GM18867 (cell line): ENCODE data around the gene CCDC8.
"Not testable (repeated sequence)": the region's sequence is repeated elsewhere in the genome, so short reads cannot be mapped to it uniquely, and the experiment has no call there.

Experiments used
- ATAC-seq: cut with Tn5 transposase; IDR thresholded peaks from one replicate; pipeline ENCODE4 v1.9.1; 2021; ENCODE audit warnings: mild to moderate bottlenecking, moderate library complexity; ENCODE audit not compliant: unreplicated experiment

CCDC8 gene

DNA sequence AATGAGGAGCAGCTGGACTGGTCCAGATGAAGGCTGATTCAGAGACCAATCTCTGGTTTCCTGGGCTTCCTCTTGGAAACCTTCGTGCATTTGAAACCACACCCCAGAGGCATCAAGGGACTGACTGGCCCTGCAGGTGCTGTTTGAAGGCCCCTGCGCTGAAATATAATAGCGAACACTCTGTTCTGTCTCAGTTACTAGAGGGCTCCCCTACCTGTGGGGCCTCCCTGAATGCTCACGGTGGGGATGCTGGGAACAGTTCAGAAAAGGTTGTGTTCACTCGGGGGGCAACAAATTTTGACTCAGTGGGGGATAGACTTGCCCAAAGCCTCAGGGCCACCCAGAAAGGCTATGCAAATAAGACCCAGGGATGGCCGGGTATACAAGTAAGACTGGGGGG, 6.4 kb downstream of the CCDC8 start:
- ATAC-seq, result no peak

DNA sequence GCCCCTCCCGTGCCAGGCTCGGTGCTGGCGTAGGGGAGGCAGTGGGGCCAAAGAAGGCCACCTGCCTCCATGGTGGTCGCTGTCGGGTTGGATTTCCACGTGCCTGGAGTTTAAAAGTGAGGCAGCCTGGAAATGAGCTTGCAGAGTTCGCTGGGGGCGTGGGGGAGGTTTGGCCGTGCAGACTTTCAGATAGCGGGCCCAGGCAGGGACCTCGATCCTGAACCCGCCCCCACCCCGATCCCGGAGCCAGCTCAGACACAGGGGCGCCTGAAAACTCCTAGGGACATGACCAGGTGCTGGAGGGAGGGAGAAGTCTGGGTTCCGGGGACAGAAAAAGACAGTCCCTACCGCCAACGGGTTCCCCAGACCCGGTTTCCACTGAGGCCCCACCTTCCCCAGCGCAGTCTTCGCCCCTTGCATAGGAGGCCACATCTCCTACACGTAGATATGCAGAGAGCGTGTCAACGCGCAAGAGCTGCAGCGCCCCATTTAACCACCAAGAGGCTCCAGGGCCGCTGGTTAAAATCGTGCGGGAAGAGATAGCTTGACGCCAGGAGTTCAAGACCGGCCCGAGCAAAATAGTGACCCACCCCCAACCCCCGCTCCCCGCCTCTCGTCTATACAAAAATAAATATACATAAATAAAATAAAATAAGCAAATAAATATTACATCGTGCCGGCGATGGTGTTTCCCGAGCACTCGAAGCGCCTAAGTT, 8.5 kb downstream of the CCDC8 start:
- ATAC-seq, result no peak

DNA sequence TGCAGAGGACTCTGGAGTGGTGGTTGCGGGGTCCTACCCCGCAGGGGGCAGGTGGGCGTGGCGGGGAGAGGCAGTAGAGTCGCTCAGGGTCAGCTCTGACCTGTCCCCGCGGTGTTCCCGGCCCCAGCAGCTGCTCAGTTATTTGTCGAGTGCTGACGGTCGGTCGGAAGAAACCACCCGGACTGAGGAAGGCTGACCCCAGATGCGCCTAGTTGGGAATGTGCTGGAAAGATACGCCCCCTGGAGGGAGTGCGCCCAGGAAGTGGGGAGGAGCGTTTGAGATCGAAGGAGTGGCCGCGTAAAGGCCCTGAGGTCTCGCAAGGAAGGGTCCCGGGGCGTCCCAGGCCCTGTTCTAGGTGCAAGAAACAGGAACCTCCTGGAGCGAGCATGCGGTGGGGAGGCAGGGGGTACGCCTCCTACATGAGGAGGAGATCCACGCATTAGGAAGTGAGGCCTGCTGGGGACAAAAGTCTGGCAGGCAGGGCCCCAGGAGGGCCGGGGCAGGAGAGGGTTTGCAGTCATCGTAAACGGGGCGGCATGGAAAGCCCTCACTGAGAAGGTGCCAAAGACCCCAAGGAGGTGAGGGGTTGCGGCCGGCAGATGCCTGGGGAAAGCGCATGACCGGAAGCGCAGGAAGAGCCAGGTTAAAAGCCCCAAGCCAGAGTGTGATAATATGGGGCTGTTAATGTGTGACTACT, 9.2 kb downstream of the CCDC8 start:
- ATAC-seq, result no peak

GRCh38 chr19:46402725-46403124, 10.6 kb downstream of the CCDC8 start:
- ATAC-seq, result no peak

- not testable (repeated sequence) for ATAC-seq
These were observed 15.4 kb downstream of the CCDC8 start for GRCh38 chr19:46397801-46398479.

- ATAC-seq, result no peak
These were observed 19.0 kb downstream of the CCDC8 start for GRCh38 chr19:46394402-46394797.

- ATAC-seq, result no peak
These were observed 19.6 kb downstream of the CCDC8 start for GRCh38 chr19:46393456-46394401.

GRCh38 chr19:46392837-46393236, 20.5 kb downstream of the CCDC8 start:
- no peak for ATAC-seq

DNA sequence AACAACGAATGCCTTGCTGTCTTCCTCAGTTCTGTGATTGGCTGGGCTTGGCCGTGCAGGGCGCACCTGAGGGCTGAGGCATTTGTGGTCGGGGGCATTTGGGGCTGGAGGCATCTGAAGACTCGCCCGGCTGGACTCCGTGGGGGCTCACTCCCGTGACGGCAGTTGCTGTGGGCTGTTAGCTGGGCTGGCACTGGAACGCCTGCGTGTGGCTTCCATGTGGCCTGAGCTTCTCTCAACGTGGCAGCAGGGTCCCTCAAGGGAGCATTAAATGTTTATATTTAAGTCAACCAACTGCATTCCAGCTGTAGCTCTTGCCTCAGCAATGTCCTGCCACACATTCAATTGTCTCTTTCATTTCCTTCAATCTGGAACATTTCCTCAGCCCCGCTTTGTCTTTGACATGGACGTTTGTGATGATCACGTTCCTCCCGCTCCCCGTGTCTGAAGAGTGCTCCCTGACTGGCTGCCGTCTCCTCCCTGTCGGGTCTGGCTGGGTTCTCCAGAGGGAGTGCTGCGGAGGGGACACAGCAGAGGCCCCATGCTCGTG, 21.0 kb downstream of the CCDC8 start:
- no peak for ATAC-seq

- no peak for ATAC-seq
These were observed 21.8 kb downstream of the CCDC8 start for GRCh38 chr19:46391296-46392251.

GRCh38 chr19:46390866-46391265, 22.5 kb downstream of the CCDC8 start:
- ATAC-seq, result no peak

GRCh38 chr19:46390121-46390858, 23.1 kb downstream of the CCDC8 start:
- ATAC-seq, result no peak

GRCh38 chr19:46388311-46389095, 24.9 kb downstream of the CCDC8 start:
- ATAC-seq, result no peak

DNA sequence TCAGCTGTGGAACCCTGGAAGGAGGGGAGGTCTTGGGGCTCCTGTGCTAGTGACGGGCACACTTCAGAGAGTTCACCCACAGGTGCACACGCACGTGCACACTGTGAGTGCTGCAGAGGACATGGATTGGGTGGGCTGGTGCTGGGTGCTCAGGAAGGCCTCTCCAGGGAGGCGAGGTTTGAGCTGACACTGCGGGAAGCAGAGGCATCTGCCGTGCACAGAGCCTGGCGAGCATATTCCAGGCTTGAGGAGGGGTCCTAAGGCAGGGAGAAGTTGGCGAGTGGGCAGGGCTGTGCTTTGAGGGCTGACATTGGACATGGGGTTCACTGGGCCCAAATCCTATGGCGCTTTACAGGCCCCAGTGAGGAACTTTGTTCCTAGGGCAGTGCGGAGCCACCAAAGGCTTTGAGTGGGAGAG, 25.6 kb downstream of the CCDC8 start:
- ATAC-seq, result no peak

GRCh38 chr19:46386996-46387712, 26.2 kb downstream of the CCDC8 start:
- ATAC-seq, result no peak

- ATAC-seq, result no peak
These were observed 27.2 kb downstream of the CCDC8 start for GRCh38 chr19:46386151-46386550.

- no peak for ATAC-seq
These were observed 27.7 kb downstream of the CCDC8 start for GRCh38 chr19:46385636-46386035.
